GM19023 (cell line): ENCODE measurements around the gene SLC12A3.

Experiments used
- ATAC-seq: cut with Tn5 transposase; IDR thresholded peaks from one replicate; pipeline ENCODE4 v1.9.1; 2021; ENCODE audit warnings: mild to moderate bottlenecking, moderate library complexity; ENCODE audit not compliant: unreplicated experiment

SLC12A3 gene

GRCh38 chr16:56941092-56941491, 76.1 kb downstream of the SLC12A3 start:
- no peak for ATAC-seq

- no peak for ATAC-seq
Measured at GRCh38 chr16:56941856-56942331, 76.9 kb downstream of the SLC12A3 start.

- ATAC-seq = no peak
Measured at GRCh38 chr16:56943761-56944375, 78.9 kb downstream of the SLC12A3 start.

GRCh38 chr16:56944954-56945839, 80.2 kb downstream of the SLC12A3 start:
- no peak for ATAC-seq

- ATAC-seq = no peak
Measured at GRCh38 chr16:56945847-56946527, 81.0 kb downstream of the SLC12A3 start.

GRCh38 chr16:56946767-56947603, 82.0 kb downstream of the SLC12A3 start:
- no peak for ATAC-seq

GRCh38 chr16:56947604-56947995, 82.6 kb downstream of the SLC12A3 start:
- no peak for ATAC-seq

- no peak for ATAC-seq
Measured at GRCh38 chr16:56948234-56948633, 83.2 kb downstream of the SLC12A3 start.

- ATAC-seq = no peak
Measured at GRCh38 chr16:56950051-56950450, 85.0 kb downstream of the SLC12A3 start.

GRCh38 chr16:56950455-56950854, 85.4 kb downstream of the SLC12A3 start:
- ATAC-seq = no peak

- peak; percentile 54 for ATAC-seq
Measured at GRCh38 chr16:56950881-56951771, 86.1 kb downstream of the SLC12A3 start.

GRCh38 chr16:56953006-56953405, 88.0 kb downstream of the SLC12A3 start:
- no peak for ATAC-seq

- no peak for ATAC-seq
Measured at GRCh38 chr16:56956076-56956475, 91.1 kb downstream of the SLC12A3 start.

- no peak for ATAC-seq
Measured at GRCh38 chr16:56956756-56957155, 91.7 kb downstream of the SLC12A3 start.

GRCh38 chr16:56960681-56961281, 95.8 kb downstream of the SLC12A3 start:
- no peak for ATAC-seq

GRCh38 chr16:56961386-56961785, 96.4 kb downstream of the SLC12A3 start:
- no peak for ATAC-seq

GRCh38 chr16:56961851-56962281, 96.9 kb downstream of the SLC12A3 start, which contains the start of gene CETP:
TSS of gene CETP (plus strand) at chr16:56961950. CDS start at chr16:56961980, 30 bp downstream.
- no peak for ATAC-seq

- no peak for ATAC-seq
Measured at GRCh38 chr16:56964243-56965148, 99.5 kb downstream of the SLC12A3 start.
